GM12878 (cell line): Measurements from ENCODE around the gene MRPS14. TPM values are rescaled to one million over a fixed set of nuclear protein-coding genes. Genes with fewer than 3 reads are reported as not detected.

Experiments
- ATAC-seq: fragments of 200-7000 bp; cut with Tn5 transposase; 3 replicates; pipeline ENCODE4 v1.9.1; 2020; ENCODE audit warnings: mild to moderate bottlenecking, moderate library complexity
- BruUV-seq: library from RNA; stranded (reverse); fragments of 400-500 nt; replicated peaks from 2 replicates; lab custom pipeline; 2021; lab: Mats Ljungman, UMichigan
- CTCF ChIA-PET: fragments of 300-600 bp; sonication (Branson Sonifier 250); formaldehyde crosslinking; extraction: SDS; loops from one replicate; lab custom pipeline; 2021; ENCODE audit warnings: inconsistent platforms; lab: Yijun Ruan, JAX
- POLR2A ChIA-PET: fragments of 350-600 bp; formaldehyde crosslinking; extraction: SDS; loops from one replicate; lab custom pipeline; 2021; ENCODE audit warnings: inconsistent platforms; lab: Charles Lee
- RAD21 ChIA-PET: fragments of 300-600 bp; sonication (Branson Sonifier 250); formaldehyde crosslinking; loops from one replicate; lab custom pipeline; 2023; ENCODE audit warnings: antibody characterized with exemption; ENCODE audit not compliant: unreplicated experiment; lab: Charles Lee
- SMC1A ChIA-PET: fragments of 300-600 bp; sonication (Branson Sonifier 250); formaldehyde crosslinking; loops from one replicate; lab custom pipeline; 2023; ENCODE audit not compliant: unreplicated experiment, uncharacterized antibody; lab: Charles Lee
- DNase-seq: peaks from one replicate; pipeline ENCODE4 v3.0.0-alpha.2; 2011; ENCODE audit warnings: low read depth, low spot score
- FAIRE-seq: peaks from 3 replicates; lab custom pipeline; 2011; peaks lifted over from hg19 to GRCh38; lab: Jason Lieb, UNC
- H2AFZ ChIP-seq: 2 replicates; pipeline ENCODE4 v1.6.0; 2011; ENCODE audit warnings: low read depth, low read length, control low read depth; ENCODE audit not compliant: control insufficient read depth
- H3K27ac ChIP-seq: 2 replicates; pipeline ENCODE4 v1.5.1; 2011; ENCODE audit warnings: control low read depth; ENCODE audit not compliant: control insufficient read depth, insufficient read depth
- H3K27me3 ChIP-seq, 2 experiments: replicated peaks in 1 of 2; 2 replicates each; pipeline versions ENCODE4 v1.6.0 to v1.6.1; 2011; ENCODE audit warnings: low read length in 1 of 2; ENCODE audit not compliant: control insufficient read depth in 2 of 2, insufficient read depth in 2 of 2
- H3K36me3 ChIP-seq, 2 experiments: 2 replicates each; pipeline ENCODE4 v1.5.1; 2011; ENCODE audit warnings: low read length in 1 of 2; ENCODE audit not compliant: control insufficient read depth in 2 of 2, insufficient read depth in 2 of 2
- H3K4me1 ChIP-seq: 2 replicates; pipeline ENCODE4 v1.6.1; 2011; ENCODE audit warnings: mild to moderate bottlenecking, low read length, moderate library complexity, mixed read lengths; ENCODE audit not compliant: control insufficient read depth, insufficient read depth
- H3K4me2 ChIP-seq: 2 replicates; pipeline ENCODE4 v1.6.0; 2011; ENCODE audit warnings: control low read depth; ENCODE audit not compliant: control insufficient read depth, insufficient read depth
- H3K4me3 ChIP-seq: fragments of 200-600 bp; sonication (generic); 2 replicates; pipeline ENCODE4 v1.5.1; 2016
- H3K79me2 ChIP-seq: 2 replicates; pipeline ENCODE4 v1.6.0; 2011; ENCODE audit warnings: low read length; ENCODE audit not compliant: control insufficient read depth, insufficient read depth
- H3K9ac ChIP-seq: 2 replicates; pipeline ENCODE4 v1.8.0; 2011; ENCODE audit warnings: low read length, control low read depth, mixed read lengths; ENCODE audit not compliant: control insufficient read depth, insufficient read depth
- H3K9me3 ChIP-seq: replicated peaks from 3 replicates; pipeline ENCODE4 v1.5.1; 2011; ENCODE audit warnings: mild to moderate bottlenecking, low read length; ENCODE audit not compliant: control insufficient read depth, insufficient read depth
- H4K20me1 ChIP-seq: 2 replicates; pipeline ENCODE4 v1.6.0; 2011; ENCODE audit not compliant: control insufficient read depth, insufficient read depth
- CHD2 ChIP-seq: IDR thresholded peaks from 2 replicates; pipeline ENCODE4 v1.6.1; 2011; ENCODE audit warnings: low read depth, low read length, improper control_type of control experiment, borderline replicate concordance
- MEF2A ChIP-seq: IDR thresholded peaks from 2 replicates; pipeline ENCODE4 v1.6.1; 2011; ENCODE audit warnings: low read depth, mild to moderate bottlenecking, low read length, moderate library complexity; ENCODE audit not compliant: insufficient read depth
- PKNOX1 ChIP-seq: fragments of 450-650 bp; IDR thresholded peaks from 2 replicates; pipeline ENCODE4 v1.6.1; 2016; ENCODE audit warnings: mild to moderate bottlenecking
- ZSCAN29 ChIP-seq: fragments of 450-650 bp; IDR thresholded peaks from 2 replicates; pipeline ENCODE4 v1.6.1; 2017; ENCODE audit warnings: mild to moderate bottlenecking, moderate library complexity
- ZZZ3 ChIP-seq: IDR thresholded peaks from 2 replicates; pipeline ENCODE4 v1.6.1; 2011; ENCODE audit warnings: low read depth; ENCODE audit not compliant: control insufficient read depth, insufficient read length
- whole genome bisulfite sequencing: methylation state at CpG from one replicate; pipeline ENCODE4 v1.1.6; 2016; ENCODE audit warnings: low lambda C conversion rate; ENCODE audit not compliant: insufficient replicate concordance, insufficient coverage; ENCODE audit errors: missing lambda C conversion rate; 5-methylcytosine and 5-hydroxymethylcytosine counted together
- in situ Hi-C: fragments of 300-500 bp; cut with MboI; formaldehyde crosslinking; loops from 9 replicates; pipeline ENCODE4 v1.14.3; 2018; ENCODE audit warnings: mixed read lengths
- intact Hi-C: fragments of 100-400 bp; cut with micrococcal nuclease; formaldehyde crosslinking; loops from one replicate; pipeline ENCODE4 v1.14.2; 2022; ENCODE audit not compliant: unreplicated experiment
- polyA plus RNA-seq, 11 experiments: library from polyadenylated mRNA; depleted of rRNA in 4 of 11; unstranded in 6 of 11; stranded (reverse) in 5 of 11; fragments of >200 nt; fragmentation: Nextera tagmentation in 4 of 11; fragmentation: Illumina TruSeq in 1 of 11; extraction: Ambion mirVana in 4 of 11; extraction: Trizol in 1 of 11; gene quantifications; 1 replicate in 1 of 11; 2 replicates in 10 of 11; pipeline versions ENCODE4 v1.2.1 to v1.2.3, GENCODE V29; 2011 to 2016; ENCODE audit warnings: inconsistent platforms in 2 of 11, missing spikeins in 2 of 11, low read depth in 1 of 11
- total RNA-seq, 4 experiments: library from RNA; depleted of rRNA in 3 of 4; stranded (reverse); fragments of >200 nt in 3 of 4; fragmentation: Illumina TruSeq in 1 of 4; extraction: Trizol in 1 of 4; gene quantifications; 2 replicates each; pipeline versions ENCODE4 v1.2.1 to v1.2.3, GENCODE V29; 2013 to 2021
- TF ChIP-seq, protein P1 (sequence below): IDR thresholded peaks from 2 replicates; pipeline ENCODE4 v1.6.1; 2011; ENCODE audit warnings: borderline replicate concordance, low read depth, mild to moderate bottlenecking, moderate library complexity, mixed read lengths, low read length; ENCODE audit not compliant: insufficient read depth; ENCODE audit errors: extremely low read length
- TF ChIP-seq, protein P2 (sequence below): IDR thresholded peaks from 2 replicates; pipeline ENCODE4 v1.6.1; 2012; ENCODE audit warnings: low read depth, low read length, improper control_type of control experiment

MRPS14 gene
- total and polyA plus RNA-seq, 10 of the 15 experiments (the other 5 are each of a cell fraction or from before 2014, with no cell fraction given) = 31.1 to 224 (median 50.4) TPM

GRCh38 chr1:175043824-175044223 is 20.6 kb upstream of the MRPS14 start:
- POLR2A ChIA-PET = no interaction called here
- no peaks in the 10 kb centered on the region for H4K20me1 ChIP-seq
- H3K9me3 ChIP-seq = no peaks in the 10 kb centered on the region
- H3K4me3 ChIP-seq = no peak overlapping the region
- H3K79me2 ChIP-seq = no peaks in the 10 kb centered on the region
- intact Hi-C loops = no loop called here
- in situ Hi-C loops = loop anchor here (5.0 kb wide), 1 partner anchor 278 kb away; no protein-coding TSS in a partner anchor
- ATAC-seq (no peak), DNase-seq (no peak), FAIRE-seq (no peak)
- no peak overlapping the region for H2AFZ ChIP-seq
- no peak overlapping the region for H3K4me2 ChIP-seq
- 0 out of 4 replicates have a peak, but pooled peaks cover 0 to 1% of the 10 kb centered on the region in 2 experiments for H3K27me3 ChIP-seq
- BruUV-seq = no TSS peak
- SMC1A ChIA-PET = no interaction called here
- RAD21 ChIA-PET = no interaction called here
- TF ChIP-seq, protein P1, sequence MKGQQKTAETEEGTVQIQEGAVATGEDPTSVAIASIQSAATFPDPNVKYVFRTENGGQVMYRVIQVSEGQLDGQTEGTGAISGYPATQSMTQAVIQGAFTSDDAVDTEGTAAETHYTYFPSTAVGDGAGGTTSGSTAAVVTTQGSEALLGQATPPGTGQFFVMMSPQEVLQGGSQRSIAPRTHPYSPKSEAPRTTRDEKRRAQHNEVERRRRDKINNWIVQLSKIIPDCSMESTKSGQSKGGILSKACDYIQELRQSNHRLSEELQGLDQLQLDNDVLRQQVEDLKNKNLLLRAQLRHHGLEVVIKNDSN = no peak
- TF ChIP-seq, protein P2, sequence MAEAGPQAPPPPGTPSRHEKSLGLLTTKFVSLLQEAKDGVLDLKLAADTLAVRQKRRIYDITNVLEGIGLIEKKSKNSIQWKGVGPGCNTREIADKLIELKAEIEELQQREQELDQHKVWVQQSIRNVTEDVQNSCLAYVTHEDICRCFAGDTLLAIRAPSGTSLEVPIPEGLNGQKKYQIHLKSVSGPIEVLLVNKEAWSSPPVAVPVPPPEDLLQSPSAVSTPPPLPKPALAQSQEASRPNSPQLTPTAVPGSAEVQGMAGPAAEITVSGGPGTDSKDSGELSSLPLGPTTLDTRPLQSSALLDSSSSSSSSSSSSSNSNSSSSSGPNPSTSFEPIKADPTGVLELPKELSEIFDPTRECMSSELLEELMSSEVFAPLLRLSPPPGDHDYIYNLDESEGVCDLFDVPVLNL = no peak
- TF ChIP-seq ZSCAN29 = no peak
- no peak for TF ChIP-seq ZZZ3
- TF ChIP-seq CHD2 = no peak
- no peak for TF ChIP-seq PKNOX1
- TF ChIP-seq MEF2A = no peak
- no peaks in the 10 kb centered on the region for H3K36me3 ChIP-seq
- CTCF ChIA-PET = no interaction called here
- 66% methylated on average over 17 of the region's 19 CpGs for WGBS
- no peak overlapping the region for H3K9ac ChIP-seq
- no peak overlapping the region for H3K27ac ChIP-seq
- no peaks in the 10 kb centered on the region for H3K4me1 ChIP-seq
